A673 (cell line): ENCODE results near the gene TTC5.

Experiments used
- EZH2 ChIP-seq: fragments of 200-600 bp; sonication (generic); IDR thresholded peaks from 2 replicates; pipeline ENCODE4 v1.6.1; 2017; ENCODE audit warnings: borderline replicate concordance, low read depth, mild to moderate bottlenecking, mixed read lengths, antibody characterized with exemption, low read length; ENCODE audit not compliant: poor library complexity, severe bottlenecking
- TF ChIP-seq, protein P1 (sequence below): fragments of 300-800, 200-600 bp; sonication (generic); conservative IDR thresholded peaks from 2 replicates; pipeline ENCODE4 v1.5.1; 2017; ENCODE audit warnings: low read depth, mild to moderate bottlenecking, antibody characterized with exemption, low read length, moderate library complexity, mixed read lengths

DNA sequence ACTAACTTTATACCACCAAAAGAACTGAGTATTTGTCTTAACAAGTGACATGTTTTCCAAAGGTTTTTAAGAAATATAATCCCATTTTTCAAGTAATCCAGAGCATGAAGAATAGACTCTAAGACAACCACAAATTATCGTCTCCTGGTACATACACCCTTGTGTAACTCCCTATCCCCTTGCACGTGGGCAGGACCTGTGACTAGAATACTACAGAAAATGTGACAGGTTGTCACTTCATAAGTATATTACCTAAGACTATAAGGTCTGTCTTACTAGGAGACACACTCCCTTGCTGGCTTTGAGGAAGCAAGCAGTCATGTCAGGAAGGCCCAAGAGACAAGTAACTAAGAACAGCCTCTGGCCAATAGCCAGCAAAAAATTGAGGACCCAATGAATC, 8.3 kb upstream of the TTC5 start:
- TF ChIP-seq, protein P1, sequence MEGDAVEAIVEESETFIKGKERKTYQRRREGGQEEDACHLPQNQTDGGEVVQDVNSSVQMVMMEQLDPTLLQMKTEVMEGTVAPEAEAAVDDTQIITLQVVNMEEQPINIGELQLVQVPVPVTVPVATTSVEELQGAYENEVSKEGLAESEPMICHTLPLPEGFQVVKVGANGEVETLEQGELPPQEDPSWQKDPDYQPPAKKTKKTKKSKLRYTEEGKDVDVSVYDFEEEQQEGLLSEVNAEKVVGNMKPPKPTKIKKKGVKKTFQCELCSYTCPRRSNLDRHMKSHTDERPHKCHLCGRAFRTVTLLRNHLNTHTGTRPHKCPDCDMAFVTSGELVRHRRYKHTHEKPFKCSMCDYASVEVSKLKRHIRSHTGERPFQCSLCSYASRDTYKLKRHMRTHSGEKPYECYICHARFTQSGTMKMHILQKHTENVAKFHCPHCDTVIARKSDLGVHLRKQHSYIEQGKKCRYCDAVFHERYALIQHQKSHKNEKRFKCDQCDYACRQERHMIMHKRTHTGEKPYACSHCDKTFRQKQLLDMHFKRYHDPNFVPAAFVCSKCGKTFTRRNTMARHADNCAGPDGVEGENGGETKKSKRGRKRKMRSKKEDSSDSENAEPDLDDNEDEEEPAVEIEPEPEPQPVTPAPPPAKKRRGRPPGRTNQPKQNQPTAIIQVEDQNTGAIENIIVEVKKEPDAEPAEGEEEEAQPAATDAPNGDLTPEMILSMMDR: no peak
- no peak for TF ChIP-seq EZH2
